Non-pigmented ciliary epithelial cell (primary cell): ENCODE results near the gene CUEDC2.

Source experiments
- DNase-seq: peaks from one replicate; pipeline ENCODE4 v3.0.0-alpha.2; 2010; ENCODE audit warnings: low read depth

Gene CUEDC2

GRCh38 chr10:102409604-102410428 lies 22.6 kb downstream of the CUEDC2 start:
- no peak for DNase-seq

GRCh38 chr10:102408728-102409603 lies 23.4 kb downstream of the CUEDC2 start:
- no peak for DNase-seq

- DNase-seq, result no peak
These were observed 24.1 kb downstream of the CUEDC2 start for GRCh38 chr10:102408131-102408727.

GRCh38 chr10:102407425-102408130 lies 24.8 kb downstream of the CUEDC2 start:
- no peak for DNase-seq

GRCh38 chr10:102406815-102407214 lies 25.6 kb downstream of the CUEDC2 start:
- no peak for DNase-seq

- DNase-seq, result no peak
These were observed 26.7 kb downstream of the CUEDC2 start for GRCh38 chr10:102405632-102406031.

- no peak for DNase-seq
These were observed 27.2 kb downstream of the CUEDC2 start for GRCh38 chr10:102405108-102405571.

GRCh38 chr10:102404361-102405107 lies 27.8 kb downstream of the CUEDC2 start:
- DNase-seq, result no peak

GRCh38 chr10:102403115-102403514 lies 29.3 kb downstream of the CUEDC2 start:
- DNase-seq, result no peak

GRCh38 chr10:102402512-102402896 lies 29.9 kb downstream of the CUEDC2 start:
- no peak for DNase-seq

GRCh38 chr10:102401735-102402511 lies 30.5 kb downstream of the CUEDC2 start:
- no peak for DNase-seq

GRCh38 chr10:102401342-102401654 lies 31.1 kb downstream of the CUEDC2 start:
- DNase-seq, result no peak

GRCh38 chr10:102400598-102401341 lies 31.6 kb downstream of the CUEDC2 start:
- no peak for DNase-seq

- DNase-seq, result no peak
These were observed 32.3 kb downstream of the CUEDC2 start for GRCh38 chr10:102400076-102400475.

GRCh38 chr10:102399217-102400021 lies 33.0 kb downstream of the CUEDC2 start:
- DNase-seq, result no peak

- DNase-seq, result no peak
These were observed 34.0 kb downstream of the CUEDC2 start for GRCh38 chr10:102398172-102399020.

- DNase-seq, result no peak
These were observed 34.9 kb downstream of the CUEDC2 start for GRCh38 chr10:102397222-102398171.
